ENCODE results near the gene LDAF1. TPM values are rescaled to one million over a fixed set of nuclear protein-coding genes. Genes with fewer than 3 reads are reported as not detected.

Gene LDAF1
- total and polyA plus RNA-seq, 5 experiments from 2014 or later = 8.3 to 16.7 (median 13.1) TPM

DNA sequence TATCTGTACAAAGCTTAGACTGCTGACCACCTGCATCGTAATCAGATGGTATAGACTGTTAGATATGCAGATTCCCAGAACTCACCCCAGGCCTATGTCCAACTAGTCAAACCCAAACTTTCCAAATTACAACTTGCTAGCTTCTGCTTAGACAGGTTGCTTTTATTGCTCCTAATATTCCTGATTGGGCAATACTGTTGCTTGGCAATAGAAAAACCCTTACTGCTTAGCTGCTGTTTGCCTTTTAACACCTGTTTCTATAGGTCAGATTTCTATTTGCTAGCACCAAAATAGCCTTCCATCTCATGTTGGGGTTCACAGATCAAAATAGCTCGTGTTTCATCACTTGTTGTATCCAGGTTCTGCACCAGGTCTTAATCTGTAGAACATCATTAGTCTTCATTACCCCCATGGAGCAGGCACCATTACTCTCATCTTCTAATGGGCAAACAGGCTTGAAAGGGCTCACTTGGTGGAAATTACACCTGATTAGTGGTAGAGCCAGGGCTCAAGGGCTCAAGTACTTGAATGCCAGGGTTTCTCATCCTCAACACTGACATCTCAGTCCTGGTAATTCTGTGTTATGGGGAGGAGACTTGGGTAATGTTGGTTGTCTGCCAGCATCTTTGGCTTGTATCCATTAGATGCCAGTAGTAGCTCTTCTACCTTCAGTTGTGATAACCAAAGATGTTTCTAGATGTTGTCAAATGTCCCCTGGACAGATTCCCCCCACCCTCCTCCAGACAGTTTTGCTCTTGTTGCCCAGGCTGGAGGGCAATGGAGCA, 50.2 kb downstream of the LDAF1 start:
- Mint-ChIP-seq H3K9me3 (no peaks in the 10 kb centered on the region), H3K36me3 (no peaks in the 10 kb centered on the region), H3K27me3 (peaks cover 11 to 19% (median 14%) of the 10 kb centered on the region in 5 donors), H3K4me3 (no peak overlapping the region), H3K27ac (no peak overlapping the region), H3K4me1 (no peaks in the 10 kb centered on the region)
- no peak for DNase-seq
- ATAC-seq = no peak
- POLR2A ChIA-PET = interaction anchor here (0.6 kb wide), 1 partner anchor 101 kb away, joined by 3 read pairs; no protein-coding TSS in a partner anchor

DNA sequence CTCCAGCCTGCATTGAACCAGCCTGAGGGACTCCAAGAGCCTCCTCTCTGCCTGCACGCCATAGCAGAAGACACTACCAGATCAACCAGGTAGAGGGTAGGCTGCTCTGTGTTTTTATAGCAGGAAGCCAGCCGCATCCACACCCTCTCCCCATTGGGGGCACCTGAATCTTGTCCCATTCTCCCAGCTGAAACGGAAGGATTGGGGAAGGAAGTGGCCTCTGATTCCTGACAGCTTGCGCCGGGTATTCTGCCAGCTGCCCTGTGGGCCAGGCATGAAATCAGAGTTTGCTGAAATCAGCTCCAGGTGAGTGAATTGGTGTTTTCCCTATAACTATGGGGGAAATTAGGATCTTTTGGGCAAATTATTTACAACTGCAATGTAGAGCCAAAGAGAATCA, 53.0 kb downstream of the LDAF1 start, which contains the start of gene ZP2:
Gene ZP2 (minus strand): TSS at position 89 of the 400 bp plus-strand sequence. CDS start 27 bp downstream, at position 62.
- no peaks in the 10 kb centered on the region for H3K9me3 Mint-ChIP-seq
- H3K27ac Mint-ChIP-seq = no peak within 1 kb of the TSS

DNA sequence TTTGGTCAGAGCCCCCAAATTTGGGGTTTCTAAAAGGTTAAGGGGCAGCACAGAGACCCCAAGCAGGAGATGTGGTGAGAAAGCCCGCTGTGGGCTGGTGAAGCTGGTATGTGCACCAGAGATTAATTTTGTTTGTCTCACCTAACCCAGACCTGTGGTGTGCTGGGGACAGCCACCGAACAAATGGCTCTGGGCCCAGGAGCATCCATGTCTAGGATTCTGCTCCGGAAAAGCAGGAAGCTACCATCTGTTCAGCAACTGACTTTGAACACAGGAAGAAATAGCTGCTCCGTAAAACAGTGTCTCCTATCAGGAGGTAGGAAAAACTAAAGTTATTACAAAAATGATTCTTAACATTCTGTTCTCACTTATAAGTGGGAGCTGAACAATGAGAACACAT, 55.6 kb downstream of the LDAF1 start:
- Mint-ChIP-seq H3K36me3 (no peaks in the 10 kb centered on the region), H3K27me3 (peaks cover 14 to 32% (median 21%) of the 10 kb centered on the region in 5 donors), H3K4me3 (no peak overlapping the region), H3K4me1 (no peaks in the 10 kb centered on the region), H3K9me3 (no peaks in the 10 kb centered on the region), H3K27ac (no peak overlapping the region)
- POLR2A ChIA-PET = no interaction called here
- DNase-seq (no peak), ATAC-seq (no peak)

More for the DNA sequence above, 53.0 kb downstream of the LDAF1 start, which contains the start of gene ZP2:
- POLR2A ChIA-PET = no interaction called here
- Mint-ChIP-seq H3K4me1 (no peaks in the 10 kb centered on the region), H3K36me3 (no peaks in the 10 kb centered on the region), H3K4me3 (no peak within 1 kb of the TSS), H3K27me3 (peaks cover 14 to 22% (median 20%) of the 10 kb centered on the region in 5 donors)
- ATAC-seq (no peak), DNase-seq (no peak)

DNA sequence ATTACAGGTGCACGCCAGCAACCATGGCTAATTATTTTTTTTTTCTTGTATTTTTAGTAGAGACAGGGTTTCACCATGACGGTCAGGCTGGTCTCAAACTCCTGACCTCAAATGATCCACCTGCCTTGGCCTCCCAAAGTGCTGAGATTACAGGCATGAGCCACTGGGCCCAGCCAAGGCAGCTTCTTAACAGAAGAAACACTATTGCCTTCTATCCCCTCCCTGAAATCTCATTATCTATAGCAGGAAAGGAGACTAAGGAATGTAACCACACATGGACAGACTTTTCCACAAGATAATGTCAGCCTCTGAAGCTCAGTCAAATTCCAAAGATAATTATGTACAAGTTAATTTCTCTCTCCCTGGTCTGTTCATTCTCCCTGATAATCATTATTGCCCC, 58.6 kb downstream of the LDAF1 start:
- Mint-ChIP-seq H3K4me3 (no peak overlapping the region), H3K4me1 (no peaks in the 10 kb centered on the region), H3K27me3 (peaks cover 15 to 47% (median 29%) of the 10 kb centered on the region in 5 donors), H3K9me3 (no peaks in the 10 kb centered on the region), H3K27ac (peak overlapping the region in 1 of 10 donors; percentile 67), H3K36me3 (no peaks in the 10 kb centered on the region)
- POLR2A ChIA-PET = no interaction called here
- ATAC-seq = no peak
- DNase-seq = no peak

DNA sequence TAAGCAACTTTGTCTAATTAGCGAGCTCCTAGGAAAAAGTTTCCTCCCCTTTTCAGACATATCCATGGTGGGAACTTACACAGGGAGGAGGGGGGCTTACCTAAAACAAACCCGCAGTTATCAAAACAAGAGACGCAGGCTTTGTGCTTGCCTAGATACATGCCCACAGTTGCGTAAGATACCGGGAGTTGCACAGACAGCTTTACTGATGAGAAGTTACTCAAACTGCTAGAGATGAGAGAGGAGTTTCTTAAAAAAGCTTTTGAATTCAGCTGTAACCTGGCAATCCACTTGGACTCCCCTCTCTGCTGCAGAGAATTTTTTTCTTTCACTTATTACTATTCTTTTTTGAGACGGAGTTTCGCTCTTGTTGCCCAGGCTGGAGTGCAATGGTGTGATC, 59.7 kb downstream of the LDAF1 start:
- no peaks in the 10 kb centered on the region for H3K4me1 Mint-ChIP-seq
- peaks cover 15 to 53% (median 33%) of the 10 kb centered on the region in 5 donors for H3K27me3 Mint-ChIP-seq
- no peaks in the 10 kb centered on the region for H3K36me3 Mint-ChIP-seq
- no peaks in the 10 kb centered on the region for H3K9me3 Mint-ChIP-seq
- POLR2A ChIA-PET = no interaction called here
- H3K27ac Mint-ChIP-seq = peak overlapping the region in 1 of 10 donors; percentile 34
- no peak overlapping the region for H3K4me3 Mint-ChIP-seq
- ATAC-seq = no peak
- DNase-seq = no peak

DNA sequence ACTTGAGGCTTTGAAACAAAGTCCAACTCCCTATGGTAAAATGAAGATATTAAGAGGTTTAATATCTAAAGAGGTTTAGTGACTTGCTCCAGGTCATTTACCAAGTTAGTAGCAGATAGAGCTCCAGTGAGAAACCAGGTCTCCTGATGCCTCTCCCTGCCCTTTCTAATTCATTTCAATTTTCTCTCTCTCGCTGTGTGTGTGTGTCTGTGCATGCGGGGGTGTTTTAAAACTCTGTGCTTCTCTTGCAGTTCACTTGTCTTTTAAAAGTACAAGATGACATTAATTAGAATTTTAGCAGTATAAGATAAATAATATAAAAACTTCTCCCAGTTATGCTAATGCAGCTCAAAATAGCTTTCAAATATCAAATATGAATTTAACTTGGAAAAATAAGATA, 61.1 kb downstream of the LDAF1 start:
- H3K4me3 Mint-ChIP-seq = no peak overlapping the region
- no peak overlapping the region for H3K27ac Mint-ChIP-seq
- no peaks in the 10 kb centered on the region for H3K9me3 Mint-ChIP-seq
- H3K4me1 Mint-ChIP-seq = no peaks in the 10 kb centered on the region
- H3K27me3 Mint-ChIP-seq = peaks cover 15 to 55% (median 34%) of the 10 kb centered on the region in 5 donors
- no peak for DNase-seq
- H3K36me3 Mint-ChIP-seq = no peaks in the 10 kb centered on the region
- no peak for ATAC-seq
- POLR2A ChIA-PET = no interaction called here

DNA sequence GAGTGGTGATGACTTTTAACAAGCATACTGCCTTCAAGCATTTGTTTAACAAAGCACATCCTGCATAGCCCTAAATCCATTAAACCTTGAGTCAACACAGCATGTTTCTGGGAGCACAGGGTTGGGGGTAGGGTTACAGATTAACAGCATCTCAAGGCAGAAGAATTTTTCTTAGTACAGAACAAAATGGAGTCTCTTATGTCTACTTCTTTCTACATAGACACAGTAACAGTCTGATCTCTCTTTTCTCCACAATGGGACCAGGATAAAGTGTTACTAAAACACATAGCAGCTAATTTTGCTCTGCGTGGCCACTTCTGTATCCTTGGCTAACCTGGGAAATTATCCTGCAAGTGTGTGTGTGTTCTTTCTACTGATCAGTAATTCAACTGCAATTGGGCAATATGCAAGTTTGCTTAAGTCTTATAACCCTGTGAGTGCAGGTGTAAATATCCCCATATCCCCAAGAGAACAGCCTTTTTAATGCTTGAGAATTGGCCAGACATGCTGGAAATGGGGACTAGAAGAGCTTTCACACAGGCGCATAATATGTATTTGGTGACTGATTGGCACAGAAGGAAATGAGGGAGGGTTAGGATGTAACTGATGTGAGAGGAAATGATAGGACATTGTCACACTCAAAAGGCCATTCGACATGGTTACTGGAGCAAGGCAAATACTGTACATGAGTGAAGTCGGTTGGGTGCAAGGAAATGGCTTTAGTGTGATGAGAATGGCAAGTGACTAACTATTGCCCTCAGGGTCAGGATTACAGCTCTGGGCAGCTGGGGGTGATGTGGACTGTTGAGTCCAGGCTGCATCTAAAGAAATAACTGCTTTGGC, 64.2 kb downstream of the LDAF1 start:
- peaks cover 14 to 63% (median 37%) of the 10 kb centered on the region in 5 donors for H3K27me3 Mint-ChIP-seq
- no peak overlapping the region for H3K4me3 Mint-ChIP-seq
- POLR2A ChIA-PET = no interaction called here

DNA sequence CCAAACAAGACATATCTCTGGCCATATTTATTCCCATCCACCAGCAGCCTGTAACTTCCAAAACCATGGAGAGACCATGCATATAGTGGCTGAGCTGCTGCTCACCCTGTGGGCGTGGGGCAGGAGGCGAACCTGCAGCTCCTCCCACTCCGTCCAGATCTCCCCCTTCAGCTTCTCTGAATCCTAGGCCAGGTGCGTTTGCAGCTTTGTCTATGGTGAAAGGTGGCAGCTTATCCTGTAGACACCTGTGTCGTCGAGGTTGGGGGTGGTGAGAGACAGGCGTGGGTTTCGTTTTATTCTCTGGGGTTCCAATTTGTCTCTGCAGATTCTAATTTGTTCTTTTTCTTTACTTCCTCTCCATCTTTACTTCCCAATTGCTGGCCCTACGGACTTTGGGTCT, 65.3 kb downstream of the LDAF1 start:
- ATAC-seq (no peak), DNase-seq (no peak)
- Mint-ChIP-seq H3K9me3 (peaks cover 0 to 2% (median 0%) of the 10 kb centered on the region in 9 donors), H3K4me1 (no peaks in the 10 kb centered on the region), H3K27me3 (peaks cover 16 to 62% (median 36%) of the 10 kb centered on the region in 5 donors), H3K27ac (no peak overlapping the region), H3K36me3 (no peaks in the 10 kb centered on the region), H3K4me3 (no peak overlapping the region)
- POLR2A ChIA-PET = no interaction called here

More for the DNA sequence above, 64.2 kb downstream of the LDAF1 start:
- ATAC-seq (no peak), DNase-seq (no peak)
- no peaks in the 10 kb centered on the region for H3K4me1 Mint-ChIP-seq
- H3K36me3 Mint-ChIP-seq = no peaks in the 10 kb centered on the region
- H3K27ac Mint-ChIP-seq = no peak overlapping the region
- H3K9me3 Mint-ChIP-seq = peaks cover 0 to 2% (median 0%) of the 10 kb centered on the region in 9 donors

DNA sequence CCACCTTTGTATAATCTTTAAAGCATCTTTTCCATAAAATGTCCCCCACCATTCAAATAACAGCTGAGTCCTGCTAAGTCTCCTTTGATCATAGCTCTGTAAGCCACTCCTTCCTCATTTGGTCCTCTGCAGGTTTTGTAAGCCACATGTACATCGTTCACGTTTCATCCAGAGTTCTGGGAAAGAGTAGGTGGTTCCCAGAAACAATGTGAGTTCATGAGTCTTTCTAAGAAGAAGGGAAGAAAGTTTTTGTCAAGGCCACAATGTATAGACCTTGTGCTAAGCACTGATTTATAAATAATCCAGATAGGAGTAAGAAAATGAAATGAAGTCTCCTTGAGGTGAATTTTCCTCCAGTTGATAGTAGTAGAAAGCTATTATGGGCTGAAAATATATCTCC, 66.3 kb downstream of the LDAF1 start:
- no peak overlapping the region for H3K4me3 Mint-ChIP-seq
- no peaks in the 10 kb centered on the region for H3K36me3 Mint-ChIP-seq
- H3K27me3 Mint-ChIP-seq = peaks cover 16 to 72% (median 40%) of the 10 kb centered on the region in 5 donors
- ATAC-seq (no peak), DNase-seq (no peak)
- peaks cover 0 to 2% (median 0%) of the 10 kb centered on the region in 9 donors for H3K9me3 Mint-ChIP-seq
- H3K4me1 Mint-ChIP-seq = no peaks in the 10 kb centered on the region
- H3K27ac Mint-ChIP-seq = no peak overlapping the region
- POLR2A ChIA-PET = no interaction called here

DNA sequence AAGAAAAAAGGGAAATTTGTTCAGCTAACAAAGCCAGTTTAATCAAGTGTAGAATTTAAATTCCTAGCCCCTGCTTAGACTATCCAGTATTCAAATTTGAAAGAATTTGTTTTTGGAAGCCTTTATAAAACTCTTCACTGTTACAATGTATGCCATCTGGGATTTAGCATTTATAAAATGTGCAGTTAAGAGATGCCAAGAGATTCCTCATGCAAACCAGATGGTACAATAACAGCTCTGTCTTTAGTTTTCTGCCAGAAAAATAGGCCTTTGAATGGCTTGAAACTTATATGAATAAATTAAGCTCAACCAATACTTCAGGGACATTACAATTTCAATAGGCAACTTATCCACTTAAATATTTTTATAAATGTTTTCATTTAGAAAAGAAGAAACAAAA, 68.3 kb downstream of the LDAF1 start:
- H3K36me3 Mint-ChIP-seq = no peaks in the 10 kb centered on the region
- H3K4me1 Mint-ChIP-seq = no peaks in the 10 kb centered on the region
- peaks cover 0 to 2% (median 0%) of the 10 kb centered on the region in 9 donors for H3K9me3 Mint-ChIP-seq
- H3K27ac Mint-ChIP-seq = no peak overlapping the region
- ATAC-seq = no peak
- POLR2A ChIA-PET = no interaction called here
- no peak for DNase-seq
- H3K4me3 Mint-ChIP-seq = no peak overlapping the region
- peaks cover 10 to 72% (median 32%) of the 10 kb centered on the region in 5 donors for H3K27me3 Mint-ChIP-seq

DNA sequence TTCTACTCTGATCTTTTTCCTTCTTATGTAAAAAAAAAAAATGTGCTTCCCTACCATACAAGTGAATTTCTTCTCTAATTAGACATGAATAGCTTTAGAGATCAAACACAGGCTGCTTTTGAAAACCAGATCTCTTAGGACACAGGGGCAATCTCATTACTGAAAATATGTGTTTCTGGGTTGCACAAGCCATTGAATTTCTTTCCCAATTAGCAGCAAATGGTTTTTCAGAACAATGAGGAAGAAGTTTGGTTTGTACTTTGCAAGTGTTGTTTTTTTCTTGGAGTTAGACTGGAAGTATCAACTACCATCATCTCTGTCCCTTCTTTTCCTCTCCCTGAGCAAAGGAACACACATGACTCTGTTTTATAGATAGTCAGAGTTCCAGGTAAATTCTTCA, 69.4 kb downstream of the LDAF1 start:
- Mint-ChIP-seq H3K4me1 (no peaks in the 10 kb centered on the region), H3K27me3 (peaks cover 11 to 76% (median 27%) of the 10 kb centered on the region in 5 donors), H3K27ac (no peak overlapping the region), H3K36me3 (no peaks in the 10 kb centered on the region), H3K4me3 (no peak overlapping the region), H3K9me3 (peaks cover 0 to 2% (median 0%) of the 10 kb centered on the region in 9 donors)
- no peak for DNase-seq
- POLR2A ChIA-PET = no interaction called here
- ATAC-seq = no peak

DNA sequence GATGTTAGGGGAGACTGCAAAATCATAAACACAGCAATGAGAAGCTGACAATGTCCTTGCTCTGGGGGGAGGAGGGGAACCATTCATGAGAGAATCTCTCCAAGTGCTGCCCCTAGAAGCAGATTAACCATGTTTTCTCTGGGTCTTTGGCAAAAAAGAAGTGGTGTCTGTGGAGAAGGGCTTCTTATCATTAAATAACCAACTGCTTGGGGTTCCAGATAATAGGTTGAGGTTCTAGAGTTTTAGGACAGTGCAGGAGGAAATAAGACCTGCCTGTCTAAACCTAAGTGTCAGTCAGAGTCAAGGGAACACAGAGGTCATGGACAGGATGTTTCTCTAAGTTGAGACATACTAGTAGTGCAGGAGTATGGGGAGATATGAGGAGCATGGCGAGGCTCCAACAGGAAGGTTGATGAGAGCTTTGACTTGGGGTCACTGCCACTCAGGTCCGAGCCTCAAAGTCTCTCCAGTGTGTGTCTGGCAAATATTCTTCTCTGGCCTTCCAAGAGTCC, 69.9 kb downstream of the LDAF1 start:
- DNase-seq (no peak), ATAC-seq (no peak)
- POLR2A ChIA-PET = no interaction called here
- Mint-ChIP-seq H3K27me3 (peaks cover 15 to 76% (median 24%) of the 10 kb centered on the region in 5 donors), H3K4me3 (no peak overlapping the region), H3K4me1 (no peaks in the 10 kb centered on the region), H3K27ac (no peak overlapping the region), H3K9me3 (peaks cover 0 to 2% (median 0%) of the 10 kb centered on the region in 9 donors), H3K36me3 (no peaks in the 10 kb centered on the region)
